ENCODE data around the gene MLXIPL.

- TF ChIP-seq YY1 (IDR thresholded peaks at IDR 0.05; ENCODE audit: insufficient read depth, insufficient read length) (no peak), ZNF274 (IDR thresholded peaks at IDR 0.05; ENCODE audit: low read depth, low read length) (no peak)
Observed at GRCh38 chr7:73667344-73668102, 43.2 kb upstream of the MLXIPL start, which contains the start of gene VPS37D.

All from NT2/D1 (cell line).